Measurements from ENCODE around the gene GMPPA.

GMPPA gene

GRCh38 chr2:219506802-219507526 is 8.3 kb downstream of the GMPPA start:
- no peak for DNase-seq

- no peak for DNase-seq
These were observed 9.1 kb downstream of the GMPPA start for GRCh38 chr2:219507581-219508443.

DNA sequence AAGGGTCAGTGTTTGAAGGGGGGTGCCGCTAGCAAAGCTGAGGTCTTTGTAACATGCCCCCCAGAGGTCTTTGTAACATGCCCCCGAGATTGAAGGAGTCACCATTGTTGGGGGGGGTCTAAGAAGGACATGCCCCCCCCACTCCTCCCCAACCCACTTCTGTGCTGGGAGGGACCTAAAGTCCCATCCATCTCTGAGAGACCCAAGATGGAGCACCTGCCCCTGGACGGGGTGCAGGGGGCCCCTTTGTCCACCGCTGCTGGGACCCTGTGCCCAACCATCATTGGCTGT is 9.7 kb downstream of the GMPPA start:
- no peak for DNase-seq

GRCh38 chr2:219508971-219509779 is 10.5 kb downstream of the GMPPA start:
- no peak for DNase-seq

- DNase-seq = peak; percentile 51 to 76 (median 57)
These were observed 11.3 kb downstream of the GMPPA start for GRCh38 chr2:219509780-219510511.

DNA sequence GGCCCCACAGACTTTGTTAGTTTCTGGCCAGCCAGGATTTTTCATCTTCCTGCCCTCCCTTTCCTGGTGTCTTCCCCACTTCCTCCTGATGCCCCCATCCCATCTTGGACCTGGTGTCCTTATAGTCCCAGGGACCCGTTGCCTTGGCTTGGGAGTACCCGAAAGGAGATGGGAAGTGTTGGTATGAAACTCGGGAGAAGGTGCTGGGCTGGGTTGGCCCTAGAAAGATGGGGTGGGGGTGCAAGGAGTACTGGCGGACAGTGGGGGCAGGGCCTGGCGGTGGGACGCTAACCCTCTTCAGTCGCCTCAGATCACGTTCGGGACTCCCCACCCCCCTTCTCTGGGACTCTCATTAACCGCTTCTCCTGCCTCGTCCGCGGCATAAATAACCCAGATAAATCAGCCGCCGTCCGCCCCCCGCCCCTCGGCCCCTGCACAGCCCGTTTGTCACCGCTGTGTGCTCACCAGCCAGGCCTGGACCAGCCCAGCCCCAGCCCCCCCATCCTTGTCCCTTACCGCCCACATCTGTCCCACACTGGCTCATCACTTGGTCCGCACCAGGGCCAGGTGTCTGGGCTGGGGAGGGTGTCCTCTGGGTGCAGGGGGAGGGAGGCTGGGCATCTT is 11.9 kb downstream of the GMPPA start:
- no peak for DNase-seq

GRCh38 chr2:219511547-219512325 is 13.0 kb downstream of the GMPPA start:
- DNase-seq = no peak

DNA sequence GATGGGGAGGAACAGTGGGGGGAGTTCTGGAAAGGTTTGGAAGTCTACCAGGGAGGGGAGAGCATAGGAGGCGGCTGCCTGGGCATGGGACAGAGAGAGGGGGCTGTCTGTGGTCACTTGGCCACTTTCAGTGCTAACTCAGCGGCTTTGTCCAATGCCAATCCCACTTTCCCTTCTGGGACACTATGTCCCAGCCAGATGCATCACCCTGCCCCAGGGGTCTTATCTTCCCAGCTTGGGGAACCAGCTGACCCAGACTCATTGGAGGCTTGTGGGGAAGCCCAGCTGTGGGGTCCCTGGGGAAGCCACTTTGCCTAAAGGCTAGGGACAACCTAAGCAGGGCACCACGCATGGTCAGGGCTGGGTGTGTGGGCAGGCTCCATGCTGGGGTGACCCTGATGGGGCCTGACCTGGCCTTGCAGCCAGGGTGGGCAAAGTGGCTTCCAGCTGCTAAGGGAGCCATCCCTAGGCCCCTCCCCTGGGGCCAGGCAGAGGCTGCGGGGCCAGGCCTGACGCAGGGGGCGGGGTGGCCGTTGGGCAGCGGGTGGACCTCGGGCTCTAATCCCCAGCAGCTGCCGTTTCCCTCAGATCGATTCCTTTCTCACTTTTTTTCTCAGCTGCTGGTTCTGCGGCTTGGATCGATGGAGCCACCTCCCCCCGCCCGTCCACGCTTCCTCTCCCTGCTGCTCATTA is 14.0 kb downstream of the GMPPA start:
- no peak for DNase-seq

DNA sequence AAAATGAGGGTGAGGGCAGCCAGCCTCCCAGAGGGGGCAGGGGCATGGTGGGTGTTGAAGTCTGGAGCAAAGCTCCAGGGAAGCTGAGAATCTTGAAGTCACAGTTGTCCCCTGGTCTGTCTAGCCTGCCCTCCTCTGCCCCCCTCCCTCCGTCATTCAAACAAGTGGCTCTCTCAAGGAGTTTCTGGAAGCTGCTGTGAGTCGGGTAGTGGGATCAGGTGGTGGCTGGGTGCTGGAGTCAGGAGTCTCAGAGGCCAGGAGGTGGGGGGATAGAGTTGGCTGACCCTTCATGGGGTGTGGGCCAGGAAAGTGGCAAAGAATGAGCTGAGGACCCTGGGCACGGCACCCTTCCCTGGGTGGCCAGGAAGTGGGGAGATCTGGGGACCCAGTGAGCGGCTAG is 15.1 kb downstream of the GMPPA start:
- DNase-seq = no peak

GRCh38 chr2:219514196-219514761 is 15.6 kb downstream of the GMPPA start, which contains the start of gene ASIC4:
Gene ASIC4 (plus strand): TSS chr2:219514482. CDS start chr2:219514725, 243 bp downstream.
- DNase-seq = no peak

DNA sequence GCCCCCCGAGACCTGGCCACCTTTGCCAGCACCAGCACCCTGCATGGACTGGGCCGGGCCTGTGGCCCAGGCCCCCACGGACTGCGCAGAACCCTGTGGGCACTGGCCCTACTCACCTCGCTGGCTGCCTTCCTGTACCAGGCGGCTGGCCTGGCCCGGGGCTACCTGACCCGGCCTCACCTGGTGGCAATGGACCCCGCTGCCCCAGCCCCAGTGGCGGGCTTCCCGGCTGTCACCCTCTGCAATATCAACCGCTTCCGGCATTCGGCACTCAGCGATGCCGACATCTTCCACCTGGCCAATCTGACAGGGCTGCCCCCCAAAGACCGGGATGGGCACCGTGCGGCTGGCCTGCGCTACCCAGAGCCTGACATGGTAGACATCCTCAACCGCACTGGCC is 16.1 kb downstream of the GMPPA start:
- no peak for DNase-seq

- DNase-seq = no peak
These were observed 17.4 kb downstream of the GMPPA start for GRCh38 chr2:219515874-219516629.

DNA sequence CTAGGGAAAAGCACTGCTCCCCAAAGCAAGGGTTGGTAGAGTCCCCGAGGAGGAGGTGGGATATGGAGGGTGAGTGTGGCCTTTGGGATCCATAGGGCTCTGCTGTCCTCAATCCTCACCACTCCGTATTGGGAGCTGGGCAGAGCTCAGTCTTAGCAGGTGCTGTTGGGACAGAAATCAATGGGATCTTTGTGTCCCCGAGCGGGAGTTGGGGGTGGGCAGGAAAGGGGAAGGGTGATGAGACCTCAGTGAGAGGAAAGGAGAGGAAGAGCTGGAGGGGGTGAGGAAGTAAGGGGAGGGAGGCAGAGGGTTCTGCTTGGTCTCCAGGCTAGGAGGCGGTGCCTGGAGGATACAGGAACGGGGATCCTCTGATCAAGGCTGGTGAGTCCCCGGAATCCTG is 18.2 kb downstream of the GMPPA start:
- DNase-seq = peak in 1 of 3 donors; percentile 28

- no peak for DNase-seq
These were observed 19.5 kb downstream of the GMPPA start for GRCh38 chr2:219517954-219518778.

DNA sequence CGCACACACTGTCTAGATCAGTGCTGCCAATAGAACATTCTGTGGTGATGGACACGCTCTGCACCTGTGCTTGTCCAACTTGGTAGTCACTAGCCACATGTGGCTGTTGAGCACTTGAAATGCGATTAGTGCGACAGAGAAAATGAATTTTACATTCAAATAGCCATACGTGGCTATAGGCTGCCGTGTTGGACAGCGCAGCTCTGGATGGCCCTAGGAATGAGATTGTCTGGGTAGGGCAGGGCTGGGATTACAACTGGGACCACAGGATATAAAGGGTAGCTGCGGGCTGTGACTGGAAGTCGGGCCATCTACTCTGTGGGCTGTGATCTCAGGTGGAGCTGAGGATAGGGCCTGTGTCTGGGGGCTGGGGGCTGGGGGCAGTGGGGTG is 20.8 kb downstream of the GMPPA start:
- no peak for DNase-seq

- DNase-seq = no peak
These were observed 21.4 kb downstream of the GMPPA start for GRCh38 chr2:219520079-219520478.

GRCh38 chr2:219521066-219521880 is 22.6 kb downstream of the GMPPA start:
- peak; percentile 27 to 57 (median 31) for DNase-seq
